GM12878 (cell line): Measurements from ENCODE around the gene ZNF248. TPM values are rescaled to one million over a fixed set of nuclear protein-coding genes. Genes with fewer than 3 reads are reported as not detected.

ENCODE experiments used
- ATAC-seq: fragments of 200-7000 bp; cut with Tn5 transposase; 3 replicates; pipeline ENCODE4 v1.9.1; 2020; ENCODE audit warnings: mild to moderate bottlenecking, moderate library complexity
- BruUV-seq: library from RNA; stranded (reverse); fragments of 400-500 nt; replicated peaks from 2 replicates; lab custom pipeline; 2021; lab: Mats Ljungman, UMichigan
- CTCF ChIA-PET: fragments of 300-600 bp; sonication (Branson Sonifier 250); formaldehyde crosslinking; extraction: SDS; loops from one replicate; lab custom pipeline; 2021; ENCODE audit warnings: inconsistent platforms; lab: Yijun Ruan, JAX
- POLR2A ChIA-PET: fragments of 350-600 bp; formaldehyde crosslinking; extraction: SDS; loops from one replicate; lab custom pipeline; 2021; ENCODE audit warnings: inconsistent platforms; lab: Charles Lee
- RAD21 ChIA-PET: fragments of 300-600 bp; sonication (Branson Sonifier 250); formaldehyde crosslinking; loops from one replicate; lab custom pipeline; 2023; ENCODE audit warnings: antibody characterized with exemption; ENCODE audit not compliant: unreplicated experiment; lab: Charles Lee
- SMC1A ChIA-PET: fragments of 300-600 bp; sonication (Branson Sonifier 250); formaldehyde crosslinking; loops from one replicate; lab custom pipeline; 2023; ENCODE audit not compliant: unreplicated experiment, uncharacterized antibody; lab: Charles Lee
- DNase-seq: peaks from one replicate; pipeline ENCODE4 v3.0.0-alpha.2; 2011; ENCODE audit warnings: low read depth, low spot score
- FAIRE-seq: peaks from 3 replicates; lab custom pipeline; 2011; peaks lifted over from hg19 to GRCh38; lab: Jason Lieb, UNC
- H2AFZ ChIP-seq: 2 replicates; pipeline ENCODE4 v1.6.0; 2011; ENCODE audit warnings: low read depth, low read length, control low read depth; ENCODE audit not compliant: control insufficient read depth
- H3K27ac ChIP-seq: 2 replicates; pipeline ENCODE4 v1.5.1; 2011; ENCODE audit warnings: control low read depth; ENCODE audit not compliant: control insufficient read depth, insufficient read depth
- H3K27me3 ChIP-seq, 2 experiments: replicated peaks in 1 of 2; 2 replicates each; pipeline versions ENCODE4 v1.6.0 to v1.6.1; 2011; ENCODE audit warnings: low read length in 1 of 2; ENCODE audit not compliant: control insufficient read depth in 2 of 2, insufficient read depth in 2 of 2
- H3K36me3 ChIP-seq, 2 experiments: 2 replicates each; pipeline ENCODE4 v1.5.1; 2011; ENCODE audit warnings: low read length in 1 of 2; ENCODE audit not compliant: control insufficient read depth in 2 of 2, insufficient read depth in 2 of 2
- H3K4me1 ChIP-seq: 2 replicates; pipeline ENCODE4 v1.6.1; 2011; ENCODE audit warnings: mild to moderate bottlenecking, low read length, moderate library complexity, mixed read lengths; ENCODE audit not compliant: control insufficient read depth, insufficient read depth
- H3K4me2 ChIP-seq: 2 replicates; pipeline ENCODE4 v1.6.0; 2011; ENCODE audit warnings: control low read depth; ENCODE audit not compliant: control insufficient read depth, insufficient read depth
- H3K4me3 ChIP-seq: fragments of 200-600 bp; sonication (generic); 2 replicates; pipeline ENCODE4 v1.5.1; 2016
- H3K79me2 ChIP-seq: 2 replicates; pipeline ENCODE4 v1.6.0; 2011; ENCODE audit warnings: low read length; ENCODE audit not compliant: control insufficient read depth, insufficient read depth
- H3K9ac ChIP-seq: 2 replicates; pipeline ENCODE4 v1.8.0; 2011; ENCODE audit warnings: low read length, control low read depth, mixed read lengths; ENCODE audit not compliant: control insufficient read depth, insufficient read depth
- H3K9me3 ChIP-seq: replicated peaks from 3 replicates; pipeline ENCODE4 v1.5.1; 2011; ENCODE audit warnings: mild to moderate bottlenecking, low read length; ENCODE audit not compliant: control insufficient read depth, insufficient read depth
- H4K20me1 ChIP-seq: 2 replicates; pipeline ENCODE4 v1.6.0; 2011; ENCODE audit not compliant: control insufficient read depth, insufficient read depth
- CREB1 ChIP-seq: IDR thresholded peaks from 2 replicates; pipeline ENCODE4 v1.6.1; 2012; ENCODE audit warnings: low read depth, mild to moderate bottlenecking, inconsistent platforms
- FOS ChIP-seq: IDR thresholded peaks from 3 replicates; pipeline ENCODE4 v1.6.1; 2011; ENCODE audit warnings: borderline replicate concordance; ENCODE audit not compliant: insufficient read length; ENCODE audit errors: extremely low read depth
- IKZF2 ChIP-seq, 2 experiments: fragments of 450-650 bp; IDR thresholded peaks; 2 replicates each; pipeline ENCODE4 v1.6.1; 2017; ENCODE audit warnings: mild to moderate bottlenecking in 2 of 2, moderate library complexity in 2 of 2
- MEF2A ChIP-seq: IDR thresholded peaks from 2 replicates; pipeline ENCODE4 v1.6.1; 2011; ENCODE audit warnings: low read depth, mild to moderate bottlenecking, low read length, moderate library complexity; ENCODE audit not compliant: insufficient read depth
- ZNF24 ChIP-seq: fragments of 450-650 bp; IDR thresholded peaks from 2 replicates; pipeline ENCODE4 v1.6.1; 2017; ENCODE audit warnings: antibody characterized with exemption, mild to moderate bottlenecking
- WGBS: methylation state at CpG from one replicate; pipeline ENCODE4 v1.1.6; 2016; ENCODE audit warnings: low lambda C conversion rate; ENCODE audit not compliant: insufficient replicate concordance, insufficient coverage; ENCODE audit errors: missing lambda C conversion rate; 5-methylcytosine and 5-hydroxymethylcytosine counted together
- in situ Hi-C: fragments of 300-500 bp; cut with MboI; formaldehyde crosslinking; loops from 9 replicates; pipeline ENCODE4 v1.14.3; 2018; ENCODE audit warnings: mixed read lengths
- intact Hi-C: fragments of 100-400 bp; cut with micrococcal nuclease; formaldehyde crosslinking; loops from one replicate; pipeline ENCODE4 v1.14.2; 2022; ENCODE audit not compliant: unreplicated experiment
- polyA plus RNA-seq, 11 experiments: library from polyadenylated mRNA; depleted of rRNA in 4 of 11; unstranded in 6 of 11; stranded (reverse) in 5 of 11; fragments of >200 nt; fragmentation: Nextera tagmentation in 4 of 11; fragmentation: Illumina TruSeq in 1 of 11; extraction: Ambion mirVana in 4 of 11; extraction: Trizol in 1 of 11; gene quantifications; 1 replicate in 1 of 11; 2 replicates in 10 of 11; pipeline versions ENCODE4 v1.2.1 to v1.2.3, GENCODE V29; 2011 to 2016; ENCODE audit warnings: inconsistent platforms in 2 of 11, missing spikeins in 2 of 11, low read depth in 1 of 11
- total RNA-seq, 4 experiments: library from RNA; depleted of rRNA in 3 of 4; stranded (reverse); fragments of >200 nt in 3 of 4; fragmentation: Illumina TruSeq in 1 of 4; extraction: Trizol in 1 of 4; gene quantifications; 2 replicates each; pipeline versions ENCODE4 v1.2.1 to v1.2.3, GENCODE V29; 2013 to 2021
- TF ChIP-seq, protein P1 (sequence below): fragments of 450-650 bp; IDR thresholded peaks from 2 replicates; pipeline ENCODE4 v1.6.1; 2017; ENCODE audit warnings: mild to moderate bottlenecking, moderate library complexity
- TF ChIP-seq, protein P2 (sequence below): fragments of 450-650 bp; formaldehyde crosslinking; IDR thresholded peaks from 2 replicates; pipeline ENCODE4 v1.4.0; 2022; ENCODE audit warnings: mild to moderate bottlenecking, moderate library complexity

ZNF248 gene
- total and polyA plus RNA-seq, 10 of the 15 experiments (the other 5 are each of a cell fraction or from before 2014, with no cell fraction given): 2.0 to 16.3 (median 8.9) TPM

DNA sequence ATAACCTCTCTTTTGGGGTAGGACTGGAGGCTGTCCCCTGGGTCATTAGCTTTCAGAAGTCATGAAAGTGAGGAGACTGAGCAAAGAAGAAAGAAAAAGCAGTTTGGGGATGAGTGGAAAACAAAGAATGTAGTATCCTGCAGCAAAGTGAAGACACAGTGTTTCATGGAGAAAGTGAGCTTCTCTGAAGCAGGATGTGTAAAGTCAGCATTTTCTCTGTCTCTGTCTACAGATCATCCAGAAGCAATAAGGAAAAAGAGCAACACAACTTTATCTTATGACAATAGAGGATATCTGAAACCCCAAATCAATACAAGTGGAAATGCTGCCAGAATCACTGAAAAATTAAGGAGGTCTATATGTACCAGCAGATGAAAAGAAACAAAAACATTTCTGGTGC lies 28.4 kb upstream of the ZNF248 start:
- RAD21 ChIA-PET: no interaction called here
- FAIRE-seq (no peak), DNase-seq (no peak), ATAC-seq (no peak)
- no peak overlapping the region for H2AFZ ChIP-seq
- in situ Hi-C loops (no loop called here), intact Hi-C loops (no loop called here)
- no peak overlapping the region for H3K4me3 ChIP-seq
- CTCF ChIA-PET: no interaction called here
- no peak for TF ChIP-seq ZNF24
- TF ChIP-seq FOS: no peak
- TF ChIP-seq, protein P1, sequence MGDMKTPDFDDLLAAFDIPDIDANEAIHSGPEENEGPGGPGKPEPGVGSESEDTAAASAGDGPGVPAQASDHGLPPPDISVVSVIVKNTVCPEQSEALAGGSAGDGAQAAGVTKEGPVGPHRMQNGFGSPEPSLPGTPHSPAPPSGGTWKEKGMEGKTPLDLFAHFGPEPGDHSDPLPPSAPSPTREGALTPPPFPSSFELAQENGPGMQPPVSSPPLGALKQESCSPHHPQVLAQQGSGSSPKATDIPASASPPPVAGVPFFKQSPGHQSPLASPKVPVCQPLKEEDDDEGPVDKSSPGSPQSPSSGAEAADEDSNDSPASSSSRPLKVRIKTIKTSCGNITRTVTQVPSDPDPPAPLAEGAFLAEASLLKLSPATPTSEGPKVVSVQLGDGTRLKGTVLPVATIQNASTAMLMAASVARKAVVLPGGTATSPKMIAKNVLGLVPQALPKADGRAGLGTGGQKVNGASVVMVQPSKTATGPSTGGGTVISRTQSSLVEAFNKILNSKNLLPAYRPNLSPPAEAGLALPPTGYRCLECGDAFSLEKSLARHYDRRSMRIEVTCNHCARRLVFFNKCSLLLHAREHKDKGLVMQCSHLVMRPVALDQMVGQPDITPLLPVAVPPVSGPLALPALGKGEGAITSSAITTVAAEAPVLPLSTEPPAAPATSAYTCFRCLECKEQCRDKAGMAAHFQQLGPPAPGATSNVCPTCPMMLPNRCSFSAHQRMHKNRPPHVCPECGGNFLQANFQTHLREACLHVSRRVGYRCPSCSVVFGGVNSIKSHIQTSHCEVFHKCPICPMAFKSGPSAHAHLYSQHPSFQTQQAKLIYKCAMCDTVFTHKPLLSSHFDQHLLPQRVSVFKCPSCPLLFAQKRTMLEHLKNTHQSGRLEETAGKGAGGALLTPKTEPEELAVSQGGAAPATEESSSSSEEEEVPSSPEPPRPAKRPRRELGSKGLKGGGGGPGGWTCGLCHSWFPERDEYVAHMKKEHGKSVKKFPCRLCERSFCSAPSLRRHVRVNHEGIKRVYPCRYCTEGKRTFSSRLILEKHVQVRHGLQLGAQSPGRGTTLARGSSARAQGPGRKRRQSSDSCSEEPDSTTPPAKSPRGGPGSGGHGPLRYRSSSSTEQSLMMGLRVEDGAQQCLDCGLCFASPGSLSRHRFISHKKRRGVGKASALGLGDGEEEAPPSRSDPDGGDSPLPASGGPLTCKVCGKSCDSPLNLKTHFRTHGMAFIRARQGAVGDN: no peak
- no peak for TF ChIP-seq CREB1
- SMC1A ChIA-PET: interaction anchor here (1.0 kb wide), 1 partner anchor 8 kb away, joined by 3 read pairs; no protein-coding TSS in a partner anchor
- no TSS peak for BruUV-seq
- H3K9ac ChIP-seq: no peak overlapping the region
- H3K27me3 ChIP-seq: no peaks in the 10 kb centered on the region
- POLR2A ChIA-PET: no interaction called here
- H4K20me1 ChIP-seq: no peaks in the 10 kb centered on the region
- no peak overlapping the region for H3K27ac ChIP-seq
- no peaks in the 10 kb centered on the region for H3K4me1 ChIP-seq
- H3K4me2 ChIP-seq: no peak overlapping the region
- H3K36me3 ChIP-seq: no peaks in the 10 kb centered on the region
- no peaks in the 10 kb centered on the region for H3K79me2 ChIP-seq
- no peaks in the 10 kb centered on the region; the same call in 2 of the 3 replicates for H3K9me3 ChIP-seq

DNA sequence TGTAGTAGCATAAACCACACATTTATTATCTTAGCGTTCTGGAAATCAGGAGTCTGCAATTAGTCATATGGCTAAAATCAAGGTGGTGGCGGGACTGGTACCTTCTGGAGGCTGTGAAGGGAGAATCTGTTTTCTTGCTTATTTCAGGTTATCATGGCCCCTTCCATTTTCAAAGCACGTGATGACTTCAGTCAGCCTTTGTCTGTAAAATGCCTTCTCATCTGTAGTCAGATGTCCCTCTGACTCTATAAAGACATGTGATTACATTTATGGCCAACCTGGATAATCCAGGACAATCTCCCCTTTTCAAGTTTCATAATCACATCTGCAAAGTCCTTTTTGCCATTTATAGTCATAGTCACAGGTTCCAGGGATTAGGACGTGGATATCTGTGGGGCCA lies 15.5 kb upstream of the ZNF248 start:
- SMC1A ChIA-PET: no interaction called here
- TF ChIP-seq IKZF2 (IDR thresholded peaks at IDR 0.05) (no peak), MEF2A (no peak), CREB1 (no peak)
- TF ChIP-seq, protein P2, sequence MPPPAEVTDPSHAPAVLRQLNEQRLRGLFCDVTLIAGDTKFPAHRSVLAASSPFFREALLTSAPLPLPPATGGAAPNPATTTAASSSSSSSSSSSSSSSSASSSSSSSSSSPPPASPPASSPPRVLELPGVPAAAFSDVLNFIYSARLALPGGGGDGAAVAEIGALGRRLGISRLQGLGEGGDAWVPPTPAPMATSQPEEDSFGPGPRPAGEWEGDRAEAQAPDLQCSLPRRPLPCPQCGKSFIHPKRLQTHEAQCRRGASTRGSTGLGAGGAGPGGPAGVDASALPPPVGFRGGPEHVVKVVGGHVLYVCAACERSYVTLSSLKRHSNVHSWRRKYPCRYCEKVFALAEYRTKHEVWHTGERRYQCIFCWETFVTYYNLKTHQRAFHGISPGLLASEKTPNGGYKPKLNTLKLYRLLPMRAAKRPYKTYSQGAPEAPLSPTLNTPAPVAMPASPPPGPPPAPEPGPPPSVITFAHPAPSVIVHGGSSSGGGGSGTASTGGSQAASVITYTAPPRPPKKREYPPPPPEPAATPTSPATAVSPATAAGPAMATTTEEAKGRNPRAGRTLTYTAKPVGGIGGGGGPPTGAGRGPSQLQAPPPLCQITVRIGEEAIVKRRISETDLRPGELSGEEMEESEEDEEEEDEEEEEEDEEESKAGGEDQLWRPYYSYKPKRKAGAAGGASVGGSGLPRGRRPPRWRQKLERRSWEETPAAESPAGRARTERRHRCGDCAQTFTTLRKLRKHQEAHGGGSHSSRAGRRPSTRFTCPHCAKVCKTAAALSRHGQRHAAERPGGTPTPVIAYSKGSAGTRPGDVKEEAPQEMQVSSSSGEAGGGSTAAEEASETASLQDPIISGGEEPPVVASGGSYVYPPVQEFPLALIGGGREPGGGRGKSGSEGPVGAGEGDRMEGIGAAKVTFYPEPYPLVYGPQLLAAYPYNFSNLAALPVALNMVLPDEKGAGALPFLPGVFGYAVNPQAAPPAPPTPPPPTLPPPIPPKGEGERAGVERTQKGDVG (CRISPR knock-in tag): no peak
- ATAC-seq (no peak), DNase-seq (no peak), FAIRE-seq (no peak)
- Histone ChIP-seq H3K4me3 (no peak overlapping the region), H3K36me3 (no peaks in the 10 kb centered on the region), H4K20me1 (no peaks in the 10 kb centered on the region), H3K27me3 (no peaks in the 10 kb centered on the region), H3K9me3 (no peaks in the 10 kb centered on the region), H3K4me2 (no peak overlapping the region), H3K9ac (no peak overlapping the region), H3K79me2 (no peaks in the 10 kb centered on the region), H3K27ac (no peak overlapping the region), H3K4me1 (no peaks in the 10 kb centered on the region), H2AFZ (no peak overlapping the region)
- in situ Hi-C loops: no loop called here
- POLR2A ChIA-PET: no interaction called here
- WGBS: 51% methylated on average over 4 of the region's 4 CpGs
- RAD21 ChIA-PET: no interaction called here
- CTCF ChIA-PET: no interaction called here
- intact Hi-C loops: no loop called here
- no TSS peak for BruUV-seq
